Esophagus muscularis mucosa (tissue), 4 donors: Measurements from ENCODE around the gene PKN1.
A peak's percentile ranks its signal among the peaks of the same experiment; 100 is the strongest.

Experiments used
- EP300 ChIP-seq: sonication (generic); formaldehyde crosslinking; IDR thresholded peaks from one replicate; pipeline ENCODE4 v1.6.1; 2017; ENCODE audit warnings: antibody characterized with exemption
- POLR2A ChIP-seq: fragments of 450-650 bp; IDR thresholded peaks from one replicate; pipeline ENCODE4 v1.6.1; 2017; ENCODE audit warnings: antibody characterized with exemption, moderate library complexity, mild to moderate bottlenecking, low read depth
- POLR2AphosphoS5 ChIP-seq, 2 donors: sonication (generic); formaldehyde crosslinking; IDR thresholded peaks; one replicate each; pipeline ENCODE4 v1.6.1; 2017; ENCODE audit warnings: antibody characterized with exemption in 2 of 2
- TF ChIP-seq, protein P1 (sequence below), 3 experiments: fragments of 200-600 bp in 2 of 3; fragments of 450-650 bp in 1 of 3; sonication (generic) in 2 of 3; IDR thresholded peaks; one replicate each; pipeline ENCODE4 v1.5.1; 2017 to 2019; ENCODE audit warnings: antibody characterized with exemption in 3 of 3, mild to moderate bottlenecking in 2 of 3, moderate library complexity in 1 of 3

DNA sequence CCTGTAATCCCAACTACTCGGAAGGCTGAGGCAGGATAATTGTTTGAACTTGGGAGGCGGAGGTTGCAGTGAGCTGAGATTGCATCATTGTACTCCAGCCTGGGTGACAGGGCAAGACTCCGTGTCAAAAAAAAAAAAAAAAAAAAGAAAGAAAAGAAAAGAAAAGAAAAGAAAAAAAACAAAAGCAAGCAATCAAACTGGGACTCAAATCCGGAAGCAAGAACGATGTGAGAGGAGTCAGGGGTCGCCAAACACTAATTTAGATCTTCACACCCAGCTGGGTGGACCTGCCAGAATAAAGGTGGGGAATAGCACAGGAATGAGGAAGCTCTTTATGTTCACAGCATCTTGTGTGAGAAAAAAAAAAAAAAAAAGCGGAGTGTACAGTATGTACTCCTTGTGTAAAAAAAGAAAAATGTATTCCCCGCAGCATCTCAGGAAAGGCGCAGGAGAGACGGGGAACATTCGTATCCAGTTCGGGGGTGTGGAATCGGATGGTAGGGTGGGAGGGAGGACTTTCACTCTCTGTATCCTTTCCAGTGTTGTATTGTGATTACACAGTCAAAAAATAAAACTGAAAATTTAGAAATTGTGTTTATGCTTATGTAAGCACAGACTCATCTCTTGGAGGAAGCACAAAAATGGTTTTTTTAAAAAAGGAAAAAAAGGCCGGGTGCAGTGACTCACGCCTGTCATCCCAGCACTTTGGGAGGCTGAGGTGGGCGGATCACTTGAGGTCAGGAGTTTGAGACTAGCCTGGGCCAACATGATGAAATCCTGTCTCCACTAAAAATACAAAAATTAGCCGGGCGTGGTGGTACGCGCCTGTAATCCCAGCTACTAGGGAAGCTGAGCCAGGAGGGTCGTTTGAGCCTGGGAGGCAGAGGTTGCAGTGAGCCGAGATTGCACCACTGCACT is 77.5 kb downstream of the PKN1 start:
- TF ChIP-seq POLR2AphosphoS5 (IDR thresholded peaks at IDR 0.05), result peak; percentile 50 to 61
- TF ChIP-seq, protein P1, sequence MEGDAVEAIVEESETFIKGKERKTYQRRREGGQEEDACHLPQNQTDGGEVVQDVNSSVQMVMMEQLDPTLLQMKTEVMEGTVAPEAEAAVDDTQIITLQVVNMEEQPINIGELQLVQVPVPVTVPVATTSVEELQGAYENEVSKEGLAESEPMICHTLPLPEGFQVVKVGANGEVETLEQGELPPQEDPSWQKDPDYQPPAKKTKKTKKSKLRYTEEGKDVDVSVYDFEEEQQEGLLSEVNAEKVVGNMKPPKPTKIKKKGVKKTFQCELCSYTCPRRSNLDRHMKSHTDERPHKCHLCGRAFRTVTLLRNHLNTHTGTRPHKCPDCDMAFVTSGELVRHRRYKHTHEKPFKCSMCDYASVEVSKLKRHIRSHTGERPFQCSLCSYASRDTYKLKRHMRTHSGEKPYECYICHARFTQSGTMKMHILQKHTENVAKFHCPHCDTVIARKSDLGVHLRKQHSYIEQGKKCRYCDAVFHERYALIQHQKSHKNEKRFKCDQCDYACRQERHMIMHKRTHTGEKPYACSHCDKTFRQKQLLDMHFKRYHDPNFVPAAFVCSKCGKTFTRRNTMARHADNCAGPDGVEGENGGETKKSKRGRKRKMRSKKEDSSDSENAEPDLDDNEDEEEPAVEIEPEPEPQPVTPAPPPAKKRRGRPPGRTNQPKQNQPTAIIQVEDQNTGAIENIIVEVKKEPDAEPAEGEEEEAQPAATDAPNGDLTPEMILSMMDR (IDR thresholded peaks at IDR 0.05), result no peak
- TF ChIP-seq POLR2A, result no peak
- TF ChIP-seq EP300, result no peak
